Measurements from ENCODE around the gene COL20A1.

COL20A1 gene

GRCh38 chr20:63351811-63352591 is 59.0 kb downstream of the COL20A1 start:
- DNase-seq = peak in 1 of 2 experiments; percentile 25

GRCh38 chr20:63352811-63353221 is 59.8 kb downstream of the COL20A1 start:
- DNase-seq = no peak

- DNase-seq = no peak
Observed at GRCh38 chr20:63354636-63355350, 61.8 kb downstream of the COL20A1 start.

DNA sequence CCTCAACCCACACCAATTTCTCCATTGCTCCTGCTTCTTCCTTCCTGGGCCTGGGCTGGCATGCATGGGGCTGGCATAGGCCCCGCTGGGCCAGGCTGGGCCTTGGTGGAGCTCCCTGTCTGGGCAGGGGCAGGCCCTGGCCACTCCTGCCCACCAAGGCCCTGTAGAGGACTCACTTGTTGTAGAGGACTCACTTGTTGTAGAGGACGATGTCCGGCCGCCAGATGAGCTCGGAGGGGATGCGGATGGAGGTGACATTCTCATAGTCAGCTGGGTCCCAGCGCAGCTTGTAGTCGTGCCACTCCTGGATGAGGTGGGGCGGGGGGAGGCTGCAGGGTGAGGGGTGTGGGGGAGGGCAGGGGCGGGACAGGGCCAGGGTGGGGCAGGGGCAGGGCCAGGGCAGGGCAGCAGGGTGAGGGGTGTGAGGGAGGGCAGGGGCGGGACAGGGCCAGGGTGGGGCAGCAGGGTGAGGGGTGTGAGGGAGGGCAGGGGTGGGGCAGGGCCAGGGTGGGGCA is 62.9 kb downstream of the COL20A1 start:
- DNase-seq = no peak

- no peak for DNase-seq
Observed at GRCh38 chr20:63356511-63356910, 63.5 kb downstream of the COL20A1 start.

DNA sequence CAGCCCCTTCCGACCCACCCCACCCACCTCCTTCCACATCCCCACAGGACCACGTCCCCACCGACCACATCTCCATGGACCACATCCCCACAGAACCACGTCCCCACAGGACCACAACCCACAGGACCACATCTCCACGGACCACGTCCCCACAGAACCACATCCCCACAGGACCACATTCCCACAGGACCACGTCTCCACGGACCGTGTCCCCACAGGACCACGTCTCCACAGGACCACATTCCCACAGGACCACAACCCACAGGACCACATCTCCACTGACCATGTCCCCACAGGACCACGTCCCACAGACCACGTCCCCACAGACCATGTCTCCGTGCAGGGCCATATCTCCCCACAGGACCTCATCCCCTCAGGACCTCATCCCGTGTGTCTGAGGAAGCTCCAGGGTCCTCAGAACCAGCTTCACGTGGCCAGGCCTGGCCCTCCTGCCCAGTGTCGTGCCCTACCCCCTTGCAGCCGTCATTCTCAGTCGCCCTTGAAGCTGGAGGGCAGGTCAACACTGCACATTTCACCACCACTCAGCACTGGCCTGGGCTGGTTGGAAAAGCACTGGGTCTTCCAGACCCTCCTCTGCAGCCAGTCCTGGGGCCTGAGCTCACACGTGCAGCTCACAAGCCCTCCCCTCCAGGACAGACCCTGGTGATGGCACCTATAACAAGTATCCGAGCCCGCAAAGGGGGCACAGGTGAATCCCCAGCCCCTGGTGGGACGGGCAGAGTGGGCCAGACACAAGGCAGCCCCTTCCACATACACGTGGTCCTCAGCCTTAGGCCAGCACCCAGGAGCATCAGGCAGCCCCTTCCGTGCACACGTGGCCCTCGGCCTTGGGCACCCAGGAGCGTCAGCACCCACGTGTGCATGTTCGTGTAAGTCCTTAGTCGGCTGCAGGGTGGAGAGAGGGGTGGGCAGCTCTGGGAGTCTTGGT is 64.2 kb downstream of the COL20A1 start:
- DNase-seq = no peak

DNA sequence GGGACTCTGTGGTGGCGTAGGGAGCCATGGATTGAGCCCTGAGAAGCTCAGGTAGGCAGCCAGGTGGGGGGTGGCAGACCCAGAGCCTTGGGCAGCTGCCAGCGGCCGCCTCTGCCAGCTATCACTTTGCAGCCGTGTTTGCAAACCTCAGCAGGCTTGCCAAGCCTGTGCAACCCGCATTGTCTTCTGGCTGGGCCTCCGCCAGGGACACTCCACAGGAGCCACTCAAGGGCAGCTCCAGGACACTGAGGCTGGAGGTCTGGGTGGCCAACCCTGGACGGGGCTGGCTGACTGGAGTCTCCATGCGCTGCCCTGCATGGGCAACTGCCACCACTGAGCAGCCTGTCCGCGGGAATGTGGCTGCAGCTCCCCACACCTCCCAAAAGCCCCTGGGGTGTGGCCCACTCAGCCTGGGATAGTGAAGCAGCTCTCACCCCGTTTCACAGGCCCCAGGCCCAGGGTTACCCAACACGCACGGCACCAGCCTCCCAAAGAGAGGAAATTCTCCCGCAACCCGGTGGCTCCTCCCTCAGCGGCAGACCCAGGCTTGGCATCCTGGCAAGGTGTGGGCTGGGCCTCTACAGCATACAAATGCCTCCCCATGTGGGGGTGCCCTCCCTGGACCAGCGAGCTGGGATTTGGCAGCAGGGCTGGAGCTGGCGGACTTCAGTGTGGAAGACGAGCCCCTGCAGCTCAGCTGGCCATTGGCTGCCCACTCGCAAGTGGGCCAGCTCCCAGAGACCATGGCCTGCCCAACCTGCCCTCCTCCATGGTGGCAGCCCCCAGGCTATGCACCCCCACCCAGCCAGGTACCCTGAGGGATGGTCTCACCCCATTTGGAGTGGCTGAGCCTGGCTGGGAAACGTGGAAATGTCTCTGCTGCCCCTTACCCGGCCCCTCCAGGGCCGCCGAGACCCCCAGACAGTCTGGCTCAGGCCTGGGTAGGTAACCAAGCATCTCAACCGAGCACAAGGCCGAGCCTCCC is 65.2 kb downstream of the COL20A1 start:
- no peak for DNase-seq

DNA sequence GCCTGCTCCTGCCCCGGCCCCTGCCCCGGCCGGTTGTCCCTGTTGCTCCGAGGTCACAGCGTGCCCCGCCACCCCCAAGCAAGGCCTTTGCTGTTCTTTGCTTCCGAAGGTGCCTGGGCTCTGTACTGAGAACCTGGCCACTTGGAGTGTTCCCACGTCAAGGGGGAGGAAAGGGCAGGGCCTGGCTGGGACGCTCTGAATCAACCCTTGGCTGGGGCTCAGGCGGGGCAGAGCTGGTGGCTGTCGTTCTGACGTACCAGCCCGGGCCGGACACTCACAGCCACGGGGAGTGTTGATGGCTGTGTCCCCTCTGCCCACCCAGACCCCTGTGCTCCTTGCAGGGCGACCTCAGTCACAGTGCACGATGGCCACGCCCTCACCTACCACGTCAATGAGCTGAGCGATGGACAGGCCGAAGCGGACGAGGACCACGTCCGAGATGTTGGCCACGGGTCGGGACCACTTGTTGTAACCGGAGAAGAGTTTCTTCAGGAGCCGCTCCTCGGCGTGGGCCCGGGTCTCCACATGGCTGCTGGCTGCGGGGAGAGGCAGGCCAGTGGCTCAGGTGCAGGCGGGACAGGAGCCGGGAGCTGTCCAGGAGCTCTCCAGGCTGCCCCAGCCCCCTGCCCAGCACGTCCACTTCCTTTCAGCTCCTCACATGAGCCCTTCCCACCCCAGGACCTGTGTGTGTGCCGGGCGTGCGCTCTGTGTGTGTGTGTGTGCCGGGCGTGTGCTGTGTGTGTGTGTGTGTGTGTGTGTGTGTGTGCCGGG is 66.4 kb downstream of the COL20A1 start:
- no peak for DNase-seq

- no peak for DNase-seq
Observed at GRCh38 chr20:63359937-63360849, 67.2 kb downstream of the COL20A1 start.

- no peak for DNase-seq
Observed at GRCh38 chr20:63360850-63361518, 68.0 kb downstream of the COL20A1 start, which contains the start of gene CHRNA4. TSS of gene CHRNA4 (minus strand) at chr20:63361349. CDS start at chr20:63361165, 184 bp downstream.

DNA sequence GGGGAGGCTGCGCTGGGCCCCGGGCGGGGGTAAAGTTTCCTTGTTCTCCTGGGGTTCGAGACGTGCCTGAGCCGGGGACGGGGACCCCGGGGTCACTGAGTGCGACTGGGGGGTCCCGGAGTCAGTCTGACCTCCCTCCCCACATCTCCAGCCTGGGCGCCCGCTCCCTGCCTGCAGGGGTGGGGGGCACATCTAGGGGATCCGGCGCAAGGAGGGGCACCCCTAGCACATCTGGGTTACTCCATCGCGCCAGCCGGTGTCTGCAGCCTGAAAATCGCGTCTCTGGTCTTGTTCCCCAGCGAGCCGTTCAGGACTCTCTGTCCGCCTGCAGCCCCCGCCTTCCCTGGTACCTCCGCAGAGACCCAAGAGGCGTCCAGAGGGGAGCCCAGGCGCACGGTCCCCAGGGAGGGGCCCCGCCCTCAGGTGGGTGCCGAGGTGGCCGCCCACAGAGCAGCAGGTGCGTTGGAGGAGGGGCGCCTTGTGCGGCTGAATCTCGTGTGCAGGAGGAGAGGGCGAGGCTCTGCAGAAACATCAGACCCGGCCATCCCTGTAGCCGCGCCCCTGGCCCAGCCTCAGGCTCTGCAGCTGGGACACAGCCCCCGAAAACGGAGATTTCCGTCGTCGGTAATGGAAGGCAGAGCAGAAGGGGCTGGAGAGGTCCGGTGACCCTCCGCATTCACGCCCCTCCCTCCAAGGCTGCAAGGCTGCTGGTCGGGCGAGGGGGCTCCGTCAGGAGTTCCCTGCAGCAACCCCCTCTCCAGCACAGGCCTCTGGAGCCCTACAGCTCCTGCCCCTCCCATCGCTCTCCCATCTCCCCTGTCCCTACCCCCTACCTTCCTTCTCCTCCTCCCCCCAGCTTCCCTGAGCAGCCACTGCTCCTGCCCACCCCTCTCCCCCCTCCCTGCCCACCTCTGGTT is 68.8 kb downstream of the COL20A1 start:
- no peak for DNase-seq

- no peak for DNase-seq
Observed at GRCh38 chr20:63362436-63363009, 69.5 kb downstream of the COL20A1 start.

DNA sequence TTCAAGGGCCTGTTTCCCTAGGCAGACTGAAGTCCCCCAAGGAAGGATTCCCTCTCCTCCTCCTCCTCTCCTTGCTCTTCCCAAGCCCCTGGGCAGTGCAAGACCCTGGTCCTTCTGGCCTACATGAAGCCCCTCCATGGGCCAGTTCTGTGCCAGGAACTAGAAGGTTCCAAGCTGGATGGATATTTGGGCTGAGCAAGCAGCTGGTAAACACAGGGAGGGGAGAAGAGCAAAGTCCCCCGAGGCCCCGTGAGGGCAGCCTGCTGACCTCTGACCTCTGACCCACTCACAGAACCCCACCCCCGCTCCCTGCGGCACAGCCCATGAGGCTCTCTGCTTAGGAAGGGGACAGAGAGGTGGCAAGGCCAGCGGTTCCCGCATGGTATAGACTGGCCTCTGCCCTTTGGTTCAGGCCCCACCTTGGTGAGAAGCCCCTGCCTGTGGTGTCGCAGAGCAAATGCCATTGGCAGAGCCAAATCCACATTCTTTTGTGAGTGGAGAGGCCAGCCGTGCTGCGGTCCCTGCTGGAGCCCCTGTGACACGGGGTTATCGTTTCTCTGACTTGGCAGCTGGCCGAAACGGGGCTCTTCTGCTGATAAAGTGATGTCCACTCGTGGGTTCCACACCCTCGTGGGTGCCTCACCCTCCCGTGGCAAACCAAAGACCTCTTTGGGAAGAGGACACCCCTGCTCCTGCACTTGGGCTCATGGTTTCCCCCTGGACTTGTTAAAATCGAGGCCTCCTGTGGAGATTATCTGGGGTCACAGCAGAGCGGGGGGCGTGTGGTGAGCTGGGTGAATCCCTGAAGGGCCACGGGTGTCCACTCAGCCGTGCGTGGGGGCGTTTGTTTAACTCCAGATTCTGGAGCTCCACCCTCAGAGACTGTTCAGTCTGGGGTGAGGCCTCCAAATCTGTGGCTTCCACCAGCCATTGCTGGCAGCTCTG is 70.3 kb downstream of the COL20A1 start:
- no peak for DNase-seq

GRCh38 chr20:63363981-63364561 is 71.1 kb downstream of the COL20A1 start:
- no peak for DNase-seq

- no peak for DNase-seq
Observed at GRCh38 chr20:63364801-63365585, 72.0 kb downstream of the COL20A1 start.

All from NCI-H1930 (cell line).